Adrenal gland (tissue), 5 donors: ENCODE data around the gene GADD45G.

Experiments
- CTCF ChIP-seq, 6 experiments: fragments of 450-650 bp in 4 of 6; fragments of 200-600 bp in 2 of 6; sonication (generic) in 1 of 6; IDR thresholded peaks; 1 replicate in 5 of 6; 2 replicates in 1 of 6; pipeline versions ENCODE4 v1.5.1 to v1.8.0; 2016 to 2021; ENCODE audit warnings: antibody characterized with exemption in 6 of 6, mild to moderate bottlenecking in 2 of 6, moderate library complexity in 1 of 6
- POLR2A ChIP-seq, 2 donors: fragments of 450-650 bp; IDR thresholded peaks; one replicate each; pipeline ENCODE4 v1.6.1; 2017; ENCODE audit warnings: antibody characterized with exemption in 2 of 2, mild to moderate bottlenecking in 2 of 2, moderate library complexity in 1 of 2
- donor health status: DM: no; HTN: no; CAD: no.

- TF ChIP-seq CTCF (IDR thresholded peaks at IDR 0.05) (no peak), POLR2A (IDR thresholded peaks at IDR 0.05) (no peak)
These were observed 34.6 kb downstream of the GADD45G start for GRCh38 chr9:89639367-89639795.
